ENCODE data around the gene RAPGEF4. TPM values are rescaled to one million over a fixed set of nuclear protein-coding genes. Genes with fewer than 3 reads are reported as not detected.

Gene RAPGEF4
- total RNA-seq, 1 donor from 2014 or later: 0.73 TPM

DNA sequence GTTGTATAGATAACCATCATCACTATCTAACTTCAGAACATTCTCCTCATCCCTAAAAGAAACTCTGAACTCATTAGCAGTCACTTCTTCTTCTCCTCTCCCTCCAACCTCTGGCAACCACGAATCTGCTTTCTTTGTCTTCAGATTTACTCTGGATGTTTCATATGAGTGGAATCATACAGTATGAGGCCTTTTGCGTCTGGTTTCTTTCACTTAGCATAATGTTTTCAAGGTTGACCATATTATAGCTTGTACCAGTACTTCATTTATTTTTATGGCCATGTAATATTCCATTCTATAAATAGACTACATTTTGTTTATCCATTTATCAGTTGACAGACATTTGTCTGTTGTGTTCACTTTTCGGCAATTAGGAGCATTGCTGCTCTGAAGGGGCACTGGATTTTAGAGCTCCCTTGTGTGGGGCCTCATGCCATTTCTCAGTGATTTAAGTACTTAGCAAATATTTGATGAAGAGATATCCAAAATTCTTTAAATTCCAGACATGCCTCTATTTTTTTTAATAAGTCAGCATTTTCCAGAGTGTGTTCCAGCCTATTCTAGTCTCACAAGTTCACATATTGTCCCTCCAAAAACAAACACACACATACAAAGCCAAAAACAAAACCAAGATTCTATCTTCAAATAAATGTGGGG is 317.5 kb downstream of the RAPGEF4 start:
- intact Hi-C loops (cut with micrococcal nuclease): no loop called here

DNA sequence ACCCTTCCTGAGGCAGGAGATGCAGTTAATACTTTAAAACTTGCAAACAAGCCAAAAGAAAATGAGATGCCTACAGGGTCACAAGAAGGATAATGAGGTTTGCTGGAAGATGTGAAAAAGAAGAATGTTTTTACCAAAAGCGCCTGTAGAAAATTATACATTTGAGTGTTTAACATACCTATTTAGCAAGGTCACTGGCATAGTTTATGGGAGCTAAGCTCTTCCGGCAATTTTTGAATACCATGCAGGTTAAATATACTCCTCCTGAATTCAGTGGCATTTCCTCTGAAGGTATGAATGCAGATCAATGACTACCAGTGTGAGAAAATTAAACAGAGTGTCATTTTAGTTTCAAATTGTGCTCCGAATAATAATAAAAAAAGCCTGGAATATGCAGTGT is 318.8 kb downstream of the RAPGEF4 start:
- intact Hi-C loops (cut with micrococcal nuclease): no loop called here

DNA sequence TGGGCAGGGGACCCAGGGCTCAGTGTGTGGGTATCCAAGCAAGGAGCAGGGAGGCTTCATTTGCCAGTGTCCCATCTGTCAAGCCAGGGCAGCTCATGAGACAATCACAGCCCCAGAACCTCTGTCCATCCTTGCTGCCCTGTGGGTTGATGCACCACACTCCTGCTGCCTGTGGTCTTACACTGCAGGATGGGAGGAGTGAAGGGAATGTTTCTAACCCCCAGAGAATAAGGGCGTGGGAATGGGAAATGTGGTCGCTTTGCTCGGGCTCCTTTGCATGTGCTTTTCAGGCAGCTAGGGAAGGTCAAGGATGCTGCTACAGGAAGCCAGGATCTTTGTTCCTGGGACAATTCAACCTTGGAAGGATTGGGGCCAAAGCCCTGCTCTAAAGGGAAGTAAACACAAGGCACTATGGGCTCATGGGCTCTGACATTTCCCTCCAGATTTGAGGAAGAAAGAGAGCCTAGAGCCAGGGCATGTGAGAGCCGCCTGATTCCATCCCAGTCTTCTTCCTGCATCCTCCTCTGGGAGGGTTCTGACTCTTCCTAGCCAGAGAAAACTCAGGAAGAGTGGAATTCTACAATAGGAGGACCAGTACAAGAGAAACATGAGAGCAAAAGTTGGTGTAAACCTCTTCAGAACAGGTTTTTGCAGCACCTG is 321.2 kb downstream of the RAPGEF4 start:
- intact Hi-C loops (cut with micrococcal nuclease): no loop called here

DNA sequence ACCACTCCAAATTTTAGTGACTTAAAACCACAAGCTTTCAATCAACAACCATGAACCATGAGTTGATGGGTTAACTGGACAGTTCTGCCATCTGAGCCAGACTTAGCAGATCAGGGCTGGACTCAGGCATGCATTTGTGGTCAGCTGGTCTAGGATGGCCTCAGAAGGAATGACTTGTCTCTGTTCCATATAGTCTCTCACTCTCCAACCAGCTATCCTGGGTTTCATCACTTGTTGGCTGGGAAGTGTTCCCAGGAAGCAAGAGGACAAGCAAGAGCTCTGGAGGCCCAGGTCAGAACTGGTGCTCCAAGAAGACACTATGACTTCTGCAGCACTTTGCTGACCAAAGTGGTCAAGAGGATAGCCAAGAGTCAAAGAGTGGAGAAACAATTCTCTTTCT is 322.5 kb downstream of the RAPGEF4 start:
- intact Hi-C loops (cut with micrococcal nuclease): no loop called here

GRCh38 chr2:173058673-173059072 is 323.0 kb downstream of the RAPGEF4 start:
- intact Hi-C loops (cut with micrococcal nuclease): no loop called here

- intact Hi-C loops (cut with micrococcal nuclease): no loop called here
Observed at GRCh38 chr2:173059292-173059691, 323.6 kb downstream of the RAPGEF4 start.

- intact Hi-C loops (cut with micrococcal nuclease): no loop called here
Observed at GRCh38 chr2:173059971-173060461, 324.4 kb downstream of the RAPGEF4 start.

DNA sequence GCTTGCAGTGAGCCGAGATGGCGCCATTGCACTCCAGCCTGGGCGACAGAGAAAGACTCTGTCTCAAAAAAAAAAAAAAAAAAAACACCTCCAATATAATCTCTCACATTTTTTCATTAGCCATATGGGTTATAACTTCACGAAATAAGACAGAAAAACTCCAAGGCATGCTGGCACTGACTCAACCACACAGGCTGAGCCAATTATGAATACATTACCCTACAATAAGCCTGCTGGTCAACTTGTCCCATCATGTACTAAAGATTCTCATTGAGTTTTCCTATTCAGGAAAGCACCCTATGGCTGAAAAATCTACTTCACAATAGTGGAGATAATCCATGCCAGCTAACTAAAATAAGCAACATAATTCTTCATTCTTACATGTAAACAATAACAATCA is 327.2 kb downstream of the RAPGEF4 start:
- intact Hi-C loops (cut with micrococcal nuclease): no loop called here

DNA sequence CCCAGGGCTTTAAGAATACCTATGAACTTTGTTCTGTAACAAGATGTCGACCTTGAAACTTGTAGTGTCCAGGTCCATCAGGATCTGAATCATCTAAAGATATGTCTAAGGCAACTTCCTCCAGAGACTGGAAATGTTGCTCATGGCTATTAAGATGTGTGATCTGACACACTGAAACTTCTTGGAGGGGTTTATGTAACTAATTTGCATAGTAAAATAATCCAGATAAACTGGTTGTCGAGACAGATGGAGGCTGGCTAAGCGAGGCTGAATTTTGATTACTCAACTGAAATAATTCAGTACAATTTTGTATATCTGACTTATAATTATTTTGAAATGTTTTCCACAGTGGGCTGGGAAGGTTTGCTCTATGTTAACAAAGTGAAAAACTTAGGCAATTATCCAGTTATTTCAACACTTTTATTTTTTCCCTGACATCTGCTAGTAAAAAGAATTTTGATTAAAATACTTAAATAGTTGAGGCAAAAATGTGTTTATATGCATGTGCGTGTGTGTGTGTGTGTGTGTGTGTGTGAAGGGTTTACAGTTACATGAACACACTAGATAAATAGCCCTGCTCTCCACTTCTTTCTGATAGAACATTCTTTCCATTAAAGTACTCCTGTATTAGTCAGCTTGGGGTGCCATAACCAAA is 328.6 kb downstream of the RAPGEF4 start:
- intact Hi-C loops (cut with micrococcal nuclease): no loop called here

DNA sequence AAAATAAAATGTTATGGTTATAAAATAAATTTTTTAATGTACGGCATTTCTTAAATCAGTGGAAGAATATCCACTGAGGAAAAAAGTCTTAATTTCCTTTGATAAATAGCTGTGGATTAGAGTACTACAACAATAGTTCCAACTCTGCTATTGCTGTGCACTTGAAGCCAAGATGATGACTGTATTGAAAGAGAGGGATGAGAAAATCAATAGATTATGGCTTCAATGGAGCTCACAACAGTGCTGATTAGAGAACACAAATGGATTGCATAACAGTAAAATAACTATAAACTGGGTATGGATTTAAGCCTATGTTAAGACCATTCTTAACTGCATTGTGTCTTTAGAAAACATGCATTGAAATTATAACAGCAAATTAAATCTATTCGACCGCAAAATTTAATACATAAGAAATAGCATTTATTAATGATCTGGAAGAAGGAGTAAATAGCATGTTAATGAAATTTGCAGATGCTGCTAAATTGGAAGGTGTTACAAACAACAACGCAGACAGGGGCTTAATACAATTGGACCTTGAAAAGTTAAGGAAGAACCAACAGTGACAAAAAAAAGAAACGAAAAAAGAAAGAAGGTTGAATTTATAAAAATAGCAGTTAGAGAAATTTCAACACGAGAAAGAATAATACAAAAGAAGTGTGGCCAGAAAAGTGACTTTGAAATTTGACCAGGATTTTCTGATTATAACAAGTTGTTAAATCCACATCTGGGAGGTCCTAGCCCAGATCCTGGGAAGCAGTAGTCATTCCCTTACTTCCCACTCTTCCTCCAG is 331.4 kb downstream of the RAPGEF4 start:
- intact Hi-C loops (cut with micrococcal nuclease): no loop called here

GRCh38 chr2:173075056-173075780 is 339.6 kb downstream of the RAPGEF4 start:
- intact Hi-C loops (cut with micrococcal nuclease): loop anchor here (1.0 to 5.0 kb wide), 3 partner anchors 57 to 277 kb away; partner anchors contain the start of gene CDCA7

DNA sequence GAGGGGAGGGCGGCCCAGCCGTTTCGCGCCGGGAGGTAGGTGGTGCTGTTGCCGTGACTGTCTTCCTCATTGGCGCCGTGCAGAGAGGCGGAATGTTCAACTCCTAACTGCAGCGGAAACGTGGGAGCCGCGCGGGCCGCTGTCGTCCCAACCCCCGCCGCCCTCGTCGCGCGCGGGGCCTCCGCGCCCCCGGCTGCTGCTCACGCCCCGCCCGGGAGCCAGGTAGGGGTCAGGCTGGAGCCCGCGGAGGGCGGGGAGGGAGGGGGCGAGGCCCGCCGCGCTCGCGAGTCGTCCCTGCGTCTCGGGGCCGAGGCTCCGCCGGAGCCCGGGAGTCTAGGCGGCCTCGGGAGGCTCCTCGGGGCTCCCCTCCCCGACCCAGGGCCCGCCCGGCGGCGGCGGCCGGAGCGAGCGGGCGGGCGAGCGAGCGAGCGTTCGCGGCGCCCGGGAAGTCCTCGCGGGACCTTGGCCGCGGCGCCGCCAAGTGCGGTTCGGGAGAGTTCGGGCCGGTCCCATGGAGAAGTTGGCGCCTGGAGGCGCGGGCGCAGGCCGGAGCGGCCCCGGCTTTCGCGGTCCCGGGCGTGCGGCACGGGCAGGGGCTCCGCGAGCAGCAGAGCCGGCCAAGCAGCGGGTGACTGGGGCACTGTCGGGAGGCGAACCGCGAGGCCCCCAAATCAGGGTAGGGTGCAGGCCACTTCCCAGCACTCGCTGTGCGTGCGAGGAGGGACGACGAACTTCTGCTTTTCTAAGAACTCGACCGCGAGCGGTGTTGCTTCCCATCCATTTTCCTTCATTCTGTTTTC is 340.3 kb downstream of the RAPGEF4 start, which contains the start of gene MAP3K20:
MAP3K20 (plus strand) TSS at position 66 of the 800 bp plus-strand sequence. CDS start 15,186 bp downstream, outside the sequence.
- intact Hi-C loops (cut with micrococcal nuclease): loop anchor here (1.0 to 5.0 kb wide), 3 partner anchors 56 to 276 kb away; partner anchors contain the start of gene CDCA7

DNA sequence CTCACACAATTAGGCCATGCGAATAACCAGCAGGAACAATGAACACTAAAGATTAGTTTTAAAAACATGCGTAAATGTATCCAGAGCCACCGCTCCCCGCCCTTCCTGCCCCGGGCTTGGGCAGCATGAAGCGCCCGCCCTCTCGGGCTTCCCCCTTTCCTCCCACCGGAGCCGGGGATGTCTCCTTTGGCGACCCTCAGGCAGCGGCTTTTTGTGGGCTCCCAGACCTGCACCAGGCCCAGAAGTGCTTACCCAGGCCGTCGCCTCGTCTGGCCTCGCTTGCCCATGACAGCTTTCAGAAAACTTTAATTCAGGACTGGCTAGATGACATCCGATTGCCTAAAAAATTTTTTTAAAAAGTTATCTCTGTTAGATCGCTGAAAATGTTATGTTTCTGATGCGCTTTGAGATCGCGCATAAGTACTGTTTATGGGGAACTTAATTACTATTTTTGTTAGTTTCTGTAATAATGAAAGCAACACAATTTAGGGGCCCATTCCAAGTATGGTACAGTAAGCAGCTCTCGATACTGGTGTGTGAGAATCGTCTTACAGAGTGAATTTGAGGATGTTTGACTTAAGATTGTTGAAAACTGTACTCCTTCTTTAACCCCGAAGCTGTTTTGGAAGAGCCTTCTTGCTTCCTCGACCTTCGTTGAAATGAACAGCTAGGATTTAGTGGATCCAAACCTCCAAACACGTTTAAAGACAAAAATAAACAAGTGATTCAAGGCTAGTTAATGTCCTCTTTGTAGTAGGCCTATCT is 341.1 kb downstream of the RAPGEF4 start:
- intact Hi-C loops (cut with micrococcal nuclease): loop anchor here (5.0 kb wide), 2 partner anchors 56 to 276 kb away; partner anchors contain the start of gene CDCA7

GRCh38 chr2:173077506-173078177 is 342.0 kb downstream of the RAPGEF4 start:
- intact Hi-C loops (cut with micrococcal nuclease): loop anchor here (5.0 kb wide), 2 partner anchors 55 to 275 kb away; partner anchors contain the start of gene CDCA7

- intact Hi-C loops (cut with micrococcal nuclease): loop anchor here (5.0 kb wide), 2 partner anchors 53 to 273 kb away; partner anchors contain the start of gene CDCA7
Observed at GRCh38 chr2:173079141-173079540, 343.5 kb downstream of the RAPGEF4 start.

DNA sequence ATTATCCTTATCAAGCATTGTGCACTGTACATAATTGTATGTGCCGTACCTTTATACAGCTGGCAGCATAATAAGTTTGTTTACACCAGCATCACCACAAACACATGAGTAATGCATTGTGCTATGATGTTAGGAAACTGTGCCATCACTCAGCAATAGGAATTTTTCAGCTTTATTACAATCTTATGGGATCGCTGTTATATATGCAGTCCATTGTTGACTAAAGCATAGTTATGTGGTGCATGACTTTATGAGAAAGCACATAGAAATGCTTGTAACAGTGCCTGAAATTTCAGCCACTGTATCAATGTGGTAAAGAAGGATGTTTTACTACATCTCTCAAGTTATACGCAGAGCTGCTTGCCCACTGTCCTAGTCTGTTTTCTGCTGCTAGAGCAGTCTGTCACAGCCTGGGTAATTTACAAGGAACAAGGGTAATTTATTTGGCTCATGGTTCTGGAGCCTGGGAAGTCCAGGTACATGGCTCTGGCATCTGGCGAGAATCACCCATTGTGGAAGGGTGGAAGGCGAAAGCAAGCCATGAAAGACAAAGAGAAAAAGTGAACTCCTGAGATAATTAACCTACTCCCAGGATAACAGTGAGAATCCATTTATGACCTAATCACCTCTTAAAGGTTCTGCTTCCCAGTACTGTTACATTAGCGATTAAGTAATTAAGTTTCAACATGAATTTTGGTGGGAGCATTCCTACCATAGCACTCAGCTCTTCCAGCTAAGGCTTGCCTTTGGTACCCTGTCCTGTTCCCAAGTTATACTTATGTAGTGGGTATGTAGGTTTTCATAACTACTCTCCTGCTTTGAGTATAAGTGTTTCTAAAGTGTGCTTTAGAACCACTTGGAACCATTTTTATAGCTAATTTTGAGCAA is 344.6 kb downstream of the RAPGEF4 start:
- intact Hi-C loops (cut with micrococcal nuclease): loop anchor here (5.0 kb wide), 2 partner anchors 52 to 272 kb away; partner anchors contain the start of gene CDCA7
